ENCODE results near the gene ADGRG3.
"Not testable (repeated sequence)": the region's sequence is repeated elsewhere in the genome, so short reads cannot be mapped to it uniquely, and the experiment has no call there.

Gene ADGRG3

GRCh38 chr16:57697896-57698537 is 29.9 kb downstream of the ADGRG3 start:
- DNase-seq = no peak

DNA sequence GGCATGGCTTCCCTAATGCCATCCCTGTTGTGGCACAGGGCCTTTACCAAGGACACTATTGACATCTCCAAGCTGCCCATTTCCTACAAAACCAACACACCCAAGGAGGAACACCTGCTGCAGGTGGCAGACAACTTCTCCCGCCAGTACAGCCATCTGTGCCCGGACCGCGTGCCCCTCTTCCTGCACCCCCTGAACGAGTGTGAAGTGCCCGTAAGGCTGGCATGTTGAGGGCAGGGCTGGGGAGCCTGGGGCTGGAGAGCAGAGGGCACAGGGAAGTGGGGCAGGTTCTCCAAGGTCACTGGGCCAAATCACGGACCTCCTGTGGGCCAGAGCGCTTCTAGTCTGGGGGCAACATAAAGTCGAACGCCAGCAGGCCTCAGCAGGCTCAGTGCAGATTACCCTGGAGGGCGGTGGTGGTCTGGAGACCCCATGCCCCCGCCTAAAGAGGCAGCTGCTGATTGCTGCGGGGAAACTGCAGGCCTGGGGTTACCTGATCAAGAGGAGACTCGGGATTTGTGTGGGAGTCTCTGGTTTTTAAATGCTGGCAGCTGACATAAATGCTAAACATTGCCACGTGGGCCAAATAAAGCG is 30.8 kb downstream of the ADGRG3 start:
- no peak for DNase-seq

DNA sequence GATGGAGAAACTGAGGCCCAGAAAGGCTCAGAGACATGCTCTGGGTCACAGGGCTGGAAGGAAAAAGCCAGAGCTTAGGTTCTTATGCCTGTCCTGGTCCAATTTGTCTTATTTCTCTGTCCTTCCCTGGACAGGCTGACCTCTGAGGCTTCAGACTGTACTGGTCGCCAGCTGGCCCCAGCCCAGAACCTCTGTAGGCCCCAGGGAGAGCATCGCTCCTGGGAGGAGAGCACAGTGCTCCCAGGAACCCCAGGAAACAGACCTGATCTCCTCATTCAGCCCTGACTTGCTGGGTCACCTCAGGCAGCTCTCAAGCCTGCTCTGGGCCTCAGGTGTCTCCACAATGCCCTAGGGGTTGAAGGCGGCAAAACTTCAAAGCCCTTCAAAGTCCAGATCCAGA is 31.4 kb downstream of the ADGRG3 start:
- no peak for DNase-seq

DNA sequence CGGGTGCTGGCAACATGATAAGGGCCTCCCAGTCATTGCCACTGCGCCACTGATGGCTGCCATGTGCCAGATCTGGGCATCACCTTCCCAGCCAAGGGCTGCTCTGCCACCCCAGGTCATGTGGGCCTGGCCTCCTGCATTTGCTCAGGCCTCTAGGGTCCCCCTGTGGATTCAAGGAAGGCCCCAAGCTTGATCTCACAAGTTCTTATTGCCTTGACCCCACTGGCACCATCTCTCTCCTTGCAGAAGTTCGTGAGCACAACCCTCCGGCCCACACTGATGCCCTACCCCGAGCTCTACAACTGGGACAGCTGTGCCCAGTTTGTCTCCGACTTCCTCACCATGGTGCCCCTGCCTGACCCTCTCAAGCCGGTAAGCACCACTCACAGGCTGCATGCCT is 31.8 kb downstream of the ADGRG3 start:
- DNase-seq = no peak

DNA sequence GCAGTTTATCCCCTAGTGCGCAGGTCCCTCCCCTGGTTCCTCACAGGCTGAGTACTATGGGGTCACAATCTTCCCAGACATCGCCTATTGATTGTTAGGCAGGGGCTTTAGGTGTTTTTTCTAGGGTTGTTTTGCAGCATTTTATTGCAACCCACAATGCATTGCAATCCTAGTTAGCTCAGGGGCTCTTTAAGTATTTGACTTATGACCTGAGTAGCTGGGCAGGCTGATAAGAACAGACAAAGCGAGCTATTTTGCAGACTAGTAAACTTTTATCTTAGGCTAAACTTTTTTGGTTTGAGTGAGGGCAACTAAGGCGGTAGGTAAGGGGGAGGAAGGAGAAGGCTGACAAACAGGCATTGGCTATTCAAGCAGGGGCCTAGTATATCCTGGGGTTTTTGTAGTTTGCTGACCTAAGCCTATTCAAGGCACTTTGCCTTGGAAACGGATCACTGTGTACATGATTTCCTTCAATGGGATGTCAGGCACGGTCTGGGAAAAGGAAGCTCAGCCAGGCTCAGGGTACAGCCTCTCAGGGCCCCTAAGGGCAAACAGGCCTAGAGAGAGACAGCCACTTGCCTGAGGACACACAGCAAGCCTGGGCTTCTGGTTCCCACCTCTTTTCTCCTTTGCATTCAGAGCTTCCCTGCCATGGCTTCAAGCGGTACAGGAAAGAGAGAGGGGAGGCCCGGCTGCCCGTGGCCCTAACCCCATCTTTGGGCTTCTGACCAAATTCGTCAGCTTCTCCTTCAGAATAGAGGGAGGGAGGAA is 32.9 kb downstream of the ADGRG3 start:
- peak; percentile 77 for DNase-seq

GRCh38 chr16:57701759-57702371 is 33.8 kb downstream of the ADGRG3 start:
- DNase-seq = no peak

DNA sequence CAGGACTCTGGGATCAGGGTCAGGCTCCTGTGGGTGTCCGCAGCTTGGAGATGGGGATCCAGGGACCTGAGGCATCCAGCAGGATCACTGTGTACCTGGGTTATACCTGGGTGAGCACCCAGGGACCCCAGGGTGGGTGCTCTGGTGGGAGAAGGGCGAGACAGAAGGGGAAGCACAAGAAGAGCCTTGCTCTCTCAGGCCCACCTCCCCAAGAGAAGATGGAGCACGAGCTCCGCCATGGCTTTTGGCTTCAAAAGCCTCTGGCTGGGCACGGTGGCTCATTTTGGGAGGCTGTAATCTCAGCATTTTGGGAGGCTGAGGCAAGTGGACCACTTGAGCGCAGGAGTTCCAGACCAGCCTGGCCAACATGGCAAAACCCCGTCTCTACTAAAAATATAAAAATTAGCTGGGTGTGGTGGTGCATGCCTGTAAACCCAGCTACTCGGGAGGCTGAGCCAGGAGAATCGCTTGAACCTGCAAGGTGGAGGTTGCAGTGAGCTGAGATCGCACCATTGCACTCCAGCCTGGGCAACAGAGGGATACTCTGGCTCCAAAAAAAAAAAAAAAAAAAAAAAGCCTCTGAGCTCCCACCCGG is 35.4 kb downstream of the ADGRG3 start:
- DNase-seq = no peak

DNA sequence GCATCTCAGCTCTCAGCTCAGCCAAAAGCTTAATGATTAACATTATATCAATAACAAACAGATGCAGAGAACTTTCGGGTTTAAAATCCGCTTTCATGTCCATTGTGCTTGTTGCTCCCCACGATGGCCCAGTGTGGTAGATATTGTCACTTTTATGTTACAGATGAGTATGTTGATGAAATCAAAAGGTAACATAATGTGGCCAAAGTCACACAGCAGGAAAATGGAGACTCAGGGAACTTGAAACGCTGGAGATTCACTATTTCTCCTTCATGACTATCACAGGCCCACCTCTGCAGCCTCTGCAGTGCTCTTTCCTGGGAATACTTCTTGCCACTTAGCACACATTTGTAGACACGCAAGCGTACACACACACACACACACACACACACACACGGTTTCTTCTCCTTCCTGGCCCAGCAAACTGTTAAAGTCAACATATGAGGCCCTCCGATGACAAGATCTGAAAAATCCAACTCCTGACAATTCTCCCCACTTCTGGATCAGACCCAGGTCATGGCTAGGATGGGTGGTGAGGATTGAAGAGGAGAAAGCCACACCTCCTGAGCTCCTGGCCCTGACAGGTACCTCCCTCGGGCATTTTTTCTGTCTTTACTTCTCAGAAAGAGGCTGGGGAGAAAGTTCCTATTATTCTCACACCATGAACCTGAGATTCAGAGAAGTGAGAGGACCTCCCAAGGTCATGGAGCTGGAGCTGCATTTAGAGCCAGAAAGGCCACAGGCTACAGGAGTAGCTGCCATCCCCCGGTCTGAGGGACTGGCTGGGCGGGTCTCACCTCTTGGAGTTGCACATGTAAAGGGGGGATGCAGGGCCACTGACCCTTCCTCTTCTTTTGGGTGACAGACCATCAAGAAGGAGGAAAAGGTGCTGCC is 36.2 kb downstream of the ADGRG3 start:
- DNase-seq = no peak

- DNase-seq = no peak
Observed at GRCh38 chr16:57704905-57705852, 37.1 kb downstream of the ADGRG3 start.

GRCh38 chr16:57706717-57707116 is 38.6 kb downstream of the ADGRG3 start:
- no peak for DNase-seq

- no peak for DNase-seq
Observed at GRCh38 chr16:57707331-57707730, 39.2 kb downstream of the ADGRG3 start.

GRCh38 chr16:57708168-57708567 is 40.1 kb downstream of the ADGRG3 start:
- DNase-seq = no peak

- no peak for DNase-seq
Observed at GRCh38 chr16:57709663-57710062, 41.6 kb downstream of the ADGRG3 start.

- no peak for DNase-seq
Observed at GRCh38 chr16:57711346-57711745, 43.2 kb downstream of the ADGRG3 start.

GRCh38 chr16:57711993-57712392 is 43.9 kb downstream of the ADGRG3 start:
- DNase-seq = no peak

DNA sequence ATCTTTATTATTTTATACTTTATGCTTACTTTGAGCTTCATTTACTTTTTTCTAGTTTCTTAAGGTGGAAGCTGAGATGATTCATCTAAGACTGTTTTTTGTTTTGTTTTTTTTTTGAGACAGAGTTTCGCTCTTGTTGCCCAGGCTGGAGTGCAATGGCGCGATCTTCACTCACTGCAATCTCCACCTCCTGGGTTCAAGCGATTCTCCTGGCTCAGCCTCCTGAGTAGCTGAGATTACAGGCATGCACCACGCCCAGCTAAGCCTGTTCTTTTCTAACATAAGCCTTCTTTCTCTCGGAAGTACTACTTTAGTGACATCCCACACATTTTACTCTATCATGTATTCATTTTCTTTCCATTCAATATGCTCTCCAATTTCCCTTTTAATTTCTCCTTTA is 44.5 kb downstream of the ADGRG3 start:
- not testable (repeated sequence) for DNase-seq

GRCh38 chr16:57713596-57713995 is 45.5 kb downstream of the ADGRG3 start:
- DNase-seq = no peak

DNA sequence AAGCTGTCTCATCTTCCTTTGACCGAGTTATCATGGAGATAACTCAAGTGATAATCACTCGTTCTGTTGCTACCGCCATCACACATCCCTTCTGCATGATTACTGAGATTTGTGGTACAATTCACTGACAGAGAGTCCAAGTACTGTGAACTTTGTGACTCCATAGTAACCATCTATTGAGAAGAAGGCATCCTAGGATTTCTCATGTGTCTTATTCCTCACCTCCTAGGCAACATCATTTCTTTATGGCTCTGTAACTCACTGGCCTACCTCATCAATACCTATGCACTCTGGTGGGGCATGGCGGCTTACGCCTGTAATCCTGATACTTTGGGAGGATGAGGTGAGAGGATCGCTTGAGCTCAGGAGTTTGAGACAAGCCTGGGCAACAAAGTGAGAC is 45.9 kb downstream of the ADGRG3 start:
- no peak for DNase-seq

- DNase-seq = peak; percentile 87
Observed at GRCh38 chr16:57720142-57720575, 52.1 kb downstream of the ADGRG3 start.

DNA sequence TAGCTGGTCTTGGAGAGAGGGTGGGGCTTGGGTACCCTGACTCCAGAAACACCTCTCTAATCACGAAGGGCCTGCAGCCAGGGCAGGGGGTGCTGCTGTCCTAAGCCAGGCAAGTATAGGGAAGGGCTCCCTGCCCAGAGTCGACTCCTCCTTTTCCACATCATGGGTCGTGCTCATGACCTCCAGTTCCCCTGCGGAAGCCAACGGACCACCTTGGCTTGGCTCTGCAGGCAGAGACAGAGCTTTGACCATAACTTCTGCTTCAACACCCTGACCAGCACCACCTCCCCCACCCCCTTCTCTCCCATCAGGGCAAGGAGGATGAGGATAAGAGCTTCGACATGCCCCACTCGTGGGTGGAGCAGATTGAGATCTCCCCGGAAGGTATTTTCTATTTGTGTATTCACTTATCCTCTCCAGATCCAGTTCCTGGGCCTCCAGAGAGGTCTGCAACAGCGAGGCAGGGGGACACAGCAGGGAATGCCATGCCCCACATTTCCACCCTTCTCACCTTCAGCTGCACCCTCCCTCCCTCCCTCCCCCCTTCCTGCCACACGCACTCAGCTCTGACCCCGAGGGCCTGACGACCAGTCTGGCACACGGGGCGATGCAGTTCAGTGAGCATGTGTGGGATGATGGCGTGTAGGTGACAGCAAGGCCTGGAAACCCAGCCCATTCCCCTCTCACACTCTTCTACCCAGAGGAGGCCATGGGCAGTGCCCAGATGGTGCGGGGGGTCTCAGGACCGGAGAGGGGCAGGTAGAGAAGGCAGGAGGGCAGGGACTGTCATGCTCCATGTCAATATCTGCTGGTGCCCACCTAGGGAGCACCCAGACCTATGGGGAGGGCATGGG is 53.5 kb downstream of the ADGRG3 start:
- DNase-seq = no peak

Measured in hematopoietic multipotent progenitor cell treated with erythropoietin and hydrocortisone succinate and interleukin-3 and kit ligand, for 6 days (in vitro differentiated cells).